SW 1271 (cell line): ENCODE results near the gene RTF1.

ENCODE experiments used
- DNase-seq, 2 experiments: peaks; one replicate each; lab custom pipeline; 2025; lab: John Stamatoyannopoulos, UW

The RTF1 gene

DNA sequence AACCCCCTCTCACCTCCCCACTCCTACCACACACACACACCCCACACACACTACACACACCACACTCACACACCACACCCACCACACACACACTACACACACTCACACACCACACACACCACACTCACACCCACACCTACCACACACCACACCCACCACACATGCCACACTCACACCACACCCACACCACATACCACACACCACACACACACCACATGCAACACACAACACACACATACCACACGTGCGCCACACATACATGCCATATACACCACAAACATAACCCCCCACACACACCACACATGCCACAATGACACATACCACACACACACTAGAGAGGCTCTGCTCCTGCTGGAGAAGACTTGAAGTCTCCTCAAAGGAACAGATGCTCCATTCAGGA lies 70.9 kb downstream of the RTF1 start:
- DNase-seq = no peak

DNA sequence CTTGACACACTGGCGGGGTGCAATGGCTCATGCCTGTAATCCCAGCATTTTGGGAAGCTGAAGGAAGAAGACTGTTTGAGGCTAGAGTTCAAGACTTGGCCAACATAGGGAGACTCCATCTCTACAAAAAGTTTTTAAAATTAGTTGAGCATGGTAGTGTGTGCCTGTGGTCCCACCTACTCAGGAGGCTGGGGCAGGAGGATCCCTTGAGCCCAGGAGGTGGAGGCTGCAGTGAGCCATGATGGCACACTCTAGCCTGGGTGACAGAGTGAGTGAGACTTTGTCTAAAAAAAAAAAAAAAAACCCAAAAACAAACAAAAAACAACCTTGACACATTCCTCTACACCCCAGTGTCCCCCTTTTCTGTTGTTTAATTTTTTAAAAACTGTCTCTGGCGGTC lies 72.7 kb downstream of the RTF1 start:
- no peak for DNase-seq

GRCh38 chr15:41490355-41490754 lies 73.5 kb downstream of the RTF1 start:
- DNase-seq = peak; percentile 88 to 95

DNA sequence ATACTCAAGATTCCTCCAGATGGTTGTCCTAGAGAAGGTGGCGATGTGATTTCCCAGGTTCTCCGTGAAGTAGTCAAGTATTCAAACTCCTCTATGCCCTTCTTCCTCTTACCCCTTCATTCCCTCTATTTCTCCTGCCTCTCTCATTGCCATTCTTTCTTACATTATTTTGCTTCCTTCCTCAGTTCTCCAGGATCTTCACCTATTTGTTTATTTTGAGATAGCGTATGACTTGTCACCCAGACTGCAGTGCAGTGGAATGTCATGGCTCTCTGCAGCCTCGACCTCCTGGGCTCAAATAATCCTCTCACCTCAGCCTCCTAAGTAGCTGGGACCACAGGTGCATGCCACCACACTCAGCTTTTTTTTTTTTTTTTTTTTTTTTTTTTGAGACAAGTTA lies 75.0 kb downstream of the RTF1 start:
- DNase-seq = no peak

- no peak for DNase-seq
These were observed 75.8 kb downstream of the RTF1 start for GRCh38 chr15:41492597-41493204.

DNA sequence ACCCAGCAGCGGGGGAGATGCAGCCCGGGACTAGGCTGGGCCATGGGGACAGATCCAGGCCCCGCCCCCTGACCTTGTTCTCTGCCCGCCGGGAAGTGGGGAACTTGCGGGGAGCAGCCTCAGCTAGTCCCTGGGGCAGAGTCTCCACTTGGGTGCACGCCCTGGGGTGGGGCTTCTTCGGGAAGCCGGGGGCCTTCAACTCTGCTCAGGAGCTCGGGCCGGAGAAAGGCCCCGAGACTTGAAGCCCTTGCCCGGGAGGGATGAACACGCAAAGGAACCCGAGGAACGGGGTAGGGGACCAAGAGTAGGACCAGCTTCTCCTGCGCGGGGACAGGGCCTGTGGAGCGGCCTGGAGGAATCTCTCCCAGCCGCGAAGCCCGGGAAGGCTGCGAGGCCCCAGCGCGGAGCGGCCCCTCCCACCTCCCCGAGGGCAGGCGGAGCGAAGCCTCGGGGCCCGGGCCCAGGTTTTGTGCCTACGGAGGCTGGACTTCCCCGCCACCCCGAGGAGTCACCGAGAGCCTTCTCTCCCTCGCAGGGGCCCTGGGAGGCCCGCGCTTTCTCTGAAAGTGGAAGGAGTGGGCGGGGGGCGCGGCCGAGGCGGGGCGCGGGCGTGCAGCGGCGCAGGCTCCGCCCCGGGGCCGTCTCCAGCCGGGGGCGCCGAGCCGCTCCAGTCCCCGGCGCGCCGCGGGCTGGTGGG lies 76.5 kb downstream of the RTF1 start, which contains the start of gene ITPKA:
TSS of gene ITPKA (plus strand) at position 670 of the 697 bp plus-strand sequence. CDS start 54 bp downstream, outside the sequence.
- DNase-seq = peak; percentile 56 to 83

DNA sequence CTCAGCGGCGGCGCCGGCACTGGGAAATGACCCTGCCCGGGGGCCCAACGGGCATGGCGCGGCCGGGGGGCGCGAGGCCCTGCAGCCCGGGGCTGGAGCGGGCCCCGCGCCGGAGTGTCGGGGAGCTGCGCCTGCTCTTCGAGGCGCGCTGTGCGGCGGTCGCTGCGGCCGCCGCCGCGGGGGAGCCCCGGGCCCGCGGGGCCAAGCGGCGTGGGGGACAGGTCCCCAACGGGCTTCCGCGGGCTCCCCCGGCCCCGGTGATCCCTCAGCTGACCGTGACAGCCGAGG lies 77.0 kb downstream of the RTF1 start:
- no peak for DNase-seq

- no peak for DNase-seq
These were observed 77.5 kb downstream of the RTF1 start for GRCh38 chr15:41494190-41494921.

- no peak for DNase-seq
These were observed 78.2 kb downstream of the RTF1 start for GRCh38 chr15:41494922-41495735.

DNA sequence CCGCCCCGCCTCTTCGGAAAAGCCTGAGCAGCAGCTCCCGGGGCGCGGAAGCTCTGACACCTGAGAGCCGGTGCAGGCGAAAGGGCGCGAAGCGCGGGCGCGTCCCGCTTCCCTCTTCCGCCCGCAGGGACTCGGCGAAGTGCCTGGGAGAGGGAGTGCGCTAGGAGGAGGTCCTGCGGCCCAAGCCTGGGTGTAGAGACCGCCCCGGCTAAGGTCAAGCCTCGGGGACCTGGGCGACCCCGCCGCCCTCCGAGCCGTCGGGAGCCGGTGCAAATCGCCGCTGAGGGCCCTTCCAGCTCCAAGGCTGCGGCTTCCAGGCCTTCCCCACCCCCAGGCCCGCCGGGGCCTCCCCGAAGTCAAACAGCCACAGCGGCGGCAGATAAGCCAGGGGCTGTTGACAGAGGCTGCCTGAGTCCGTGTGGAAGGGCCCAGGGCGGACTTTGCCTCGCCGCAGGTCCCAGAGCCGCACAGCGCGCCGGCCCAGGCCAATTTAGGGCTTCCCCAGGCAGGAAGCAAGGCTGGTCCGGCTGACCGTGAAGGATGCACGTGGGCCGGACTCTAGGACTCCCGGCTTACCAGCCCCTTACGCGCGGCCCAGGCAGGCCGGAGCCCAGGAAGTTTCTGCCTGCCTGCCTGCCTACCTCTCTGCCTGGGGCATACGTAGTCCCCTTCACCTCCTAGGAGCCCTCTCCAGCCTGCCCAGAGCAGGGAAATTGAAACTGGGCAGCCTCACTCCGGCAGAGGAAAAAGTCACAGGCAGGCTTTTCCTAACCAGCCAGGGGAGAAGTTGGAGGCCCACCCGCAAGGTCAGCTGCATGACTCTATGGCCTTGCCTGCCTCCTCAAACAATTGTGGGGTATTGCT lies 79.1 kb downstream of the RTF1 start:
- DNase-seq = no peak

GRCh38 chr15:41498657-41499056 lies 81.8 kb downstream of the RTF1 start:
- no peak for DNase-seq

GRCh38 chr15:41499109-41499851 lies 82.4 kb downstream of the RTF1 start:
- no peak for DNase-seq

DNA sequence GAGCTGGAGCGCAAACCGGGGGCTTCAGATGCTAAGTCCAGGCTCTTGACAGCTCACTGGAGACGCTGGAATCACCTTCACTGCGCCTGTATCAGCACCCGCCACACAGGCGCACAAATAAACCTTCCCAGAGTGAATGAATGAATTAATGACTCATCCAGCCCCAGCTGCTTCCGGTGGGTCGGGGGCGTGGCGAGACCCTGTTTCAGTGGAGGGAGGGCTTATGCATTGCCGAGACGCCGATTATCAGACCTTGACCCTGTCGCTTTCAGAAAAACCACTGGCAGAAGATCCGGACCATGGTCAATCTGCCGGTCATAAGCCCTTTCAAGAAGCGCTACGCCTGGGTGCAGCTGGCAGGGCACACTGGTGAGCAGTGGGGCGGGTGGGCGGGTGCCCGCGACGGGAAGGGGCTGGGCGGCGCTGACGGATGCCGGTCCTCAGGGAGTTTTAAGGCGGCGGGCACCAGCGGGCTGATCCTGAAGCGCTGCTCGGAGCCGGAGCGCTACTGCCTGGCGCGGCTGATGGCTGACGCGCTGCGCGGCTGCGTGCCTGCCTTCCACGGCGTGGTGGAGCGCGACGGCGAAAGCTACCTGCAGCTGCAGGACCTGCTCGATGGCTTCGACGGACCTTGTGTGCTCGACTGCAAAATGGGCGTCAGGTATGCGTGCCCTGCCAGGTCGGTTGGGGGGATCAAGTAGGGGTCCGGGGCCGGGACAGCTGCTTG lies 84.5 kb downstream of the RTF1 start:
- no peak for DNase-seq

DNA sequence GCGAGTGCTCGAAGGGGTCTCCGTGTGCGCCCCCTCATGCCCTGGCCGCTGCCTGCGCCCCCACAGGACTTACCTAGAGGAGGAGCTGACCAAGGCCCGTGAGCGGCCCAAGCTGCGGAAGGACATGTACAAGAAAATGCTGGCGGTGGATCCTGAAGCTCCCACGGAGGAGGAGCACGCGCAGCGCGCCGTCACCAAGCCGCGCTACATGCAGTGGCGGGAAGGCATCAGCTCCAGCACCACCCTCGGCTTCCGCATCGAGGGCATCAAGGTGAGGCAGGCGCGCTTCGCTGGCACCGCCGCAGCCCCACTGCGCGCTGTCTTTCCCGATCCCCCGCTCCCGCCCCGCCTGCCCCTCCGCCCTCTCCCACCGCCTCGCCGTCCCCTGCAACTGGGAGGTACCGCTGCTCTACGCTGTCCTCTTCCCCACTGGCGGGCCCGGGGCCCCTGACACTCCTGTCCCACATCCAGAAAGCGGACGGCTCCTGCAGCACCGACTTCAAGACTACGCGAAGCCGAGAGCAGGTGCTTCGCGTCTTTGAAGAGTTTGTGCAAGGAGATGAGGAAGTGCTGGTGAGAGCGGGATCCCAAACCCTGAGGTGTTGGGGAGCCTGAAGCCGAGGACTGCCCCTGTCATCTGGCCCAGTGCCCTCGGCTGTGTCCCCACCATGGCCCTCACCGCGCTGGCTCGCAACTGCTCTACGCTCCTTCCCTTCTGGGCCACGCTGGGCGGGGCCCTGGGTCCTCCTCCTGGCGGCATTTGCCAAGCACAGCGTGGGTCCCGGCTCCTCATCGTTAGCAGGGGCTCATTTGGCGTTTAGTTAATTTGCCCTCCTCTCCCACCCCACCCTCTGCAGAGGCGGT lies 85.3 kb downstream of the RTF1 start:
- no peak for DNase-seq

- no peak for DNase-seq
These were observed 86.1 kb downstream of the RTF1 start for GRCh38 chr15:41502795-41503668.

- no peak for DNase-seq
These were observed 86.7 kb downstream of the RTF1 start for GRCh38 chr15:41503669-41504010.

- no peak for DNase-seq
These were observed 88.0 kb downstream of the RTF1 start for GRCh38 chr15:41504751-41505492.

DNA sequence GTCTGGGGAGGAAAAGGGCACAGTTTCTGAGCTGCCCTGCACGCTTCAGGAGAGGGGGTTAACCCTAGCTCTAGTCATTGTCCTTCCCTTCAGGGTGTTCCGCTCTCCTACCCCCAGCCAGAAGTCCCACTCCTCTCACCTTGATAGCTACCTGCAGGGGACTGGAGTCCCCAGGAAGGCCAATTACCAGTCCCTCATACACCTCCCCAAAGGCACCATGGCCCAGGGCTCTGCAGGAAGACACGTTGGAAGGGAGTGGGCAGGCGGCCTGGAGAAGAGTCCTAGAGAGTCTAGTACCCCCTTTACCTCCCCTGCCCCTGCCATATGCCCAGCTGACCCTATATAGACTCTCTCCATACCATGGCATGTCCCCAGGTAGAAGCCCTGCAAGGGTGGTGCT lies 88.9 kb downstream of the RTF1 start:
- no peak for DNase-seq
